AG20443 (cell line): ENCODE results near the gene TTPAL.
"Not testable (repeated sequence)": the region's sequence is repeated elsewhere in the genome, so short reads cannot be mapped to it uniquely, and the experiment has no call there.

Source experiments
- DNase-seq: peaks from one replicate; pipeline ENCODE4 v3.0.0; 2012; ENCODE audit warnings: low spot score, mixed read lengths

TTPAL gene

GRCh38 chr20:44468044-44468782 is 7.5 kb upstream of the TTPAL start:
- no peak for DNase-seq

GRCh38 chr20:44470327-44470726 is 5.3 kb upstream of the TTPAL start:
- no peak for DNase-seq

- DNase-seq = peak; percentile 56
These were observed 4.2 kb upstream of the TTPAL start for GRCh38 chr20:44471481-44471882.

- not testable (repeated sequence) for DNase-seq
These were observed 3.4 kb upstream of the TTPAL start for GRCh38 chr20:44472283-44472682.

GRCh38 chr20:44475372-44475693 is 341 bp upstream of the TTPAL start:
- DNase-seq = no peak

- no peak for DNase-seq
These were observed 1.5 kb downstream of the TTPAL start for GRCh38 chr20:44477151-44477550.

GRCh38 chr20:44478206-44478605 is 2.5 kb downstream of the TTPAL start:
- DNase-seq = no peak

GRCh38 chr20:44479643-44480042 is 4.0 kb downstream of the TTPAL start:
- DNase-seq = no peak

GRCh38 chr20:44480097-44480496 is 4.4 kb downstream of the TTPAL start:
- DNase-seq = no peak

- no peak for DNase-seq
These were observed 6.2 kb downstream of the TTPAL start for GRCh38 chr20:44481719-44482416.

- DNase-seq = no peak
These were observed 7.4 kb downstream of the TTPAL start for GRCh38 chr20:44483112-44483511.

- no peak for DNase-seq
These were observed 9.6 kb downstream of the TTPAL start for GRCh38 chr20:44485078-44485829.

- DNase-seq = no peak
These were observed 10.1 kb downstream of the TTPAL start for GRCh38 chr20:44485830-44486198.

- DNase-seq = no peak
These were observed 12.9 kb downstream of the TTPAL start for GRCh38 chr20:44488551-44488950.

- DNase-seq = no peak
These were observed 13.5 kb downstream of the TTPAL start for GRCh38 chr20:44489223-44489622.

- DNase-seq = no peak
These were observed 14.3 kb downstream of the TTPAL start for GRCh38 chr20:44489931-44490330.

- DNase-seq = peak; percentile 78
These were observed 16.1 kb downstream of the TTPAL start for GRCh38 chr20:44491635-44492395.

- peak; percentile 62 for DNase-seq
These were observed 18.6 kb downstream of the TTPAL start for GRCh38 chr20:44494266-44494665.

- DNase-seq = no peak
These were observed 19.0 kb downstream of the TTPAL start for GRCh38 chr20:44494681-44495080.

- no peak for DNase-seq
These were observed 19.6 kb downstream of the TTPAL start for GRCh38 chr20:44495257-44495656.

- peak; percentile 64 for DNase-seq
These were observed 20.3 kb downstream of the TTPAL start for GRCh38 chr20:44495802-44496481.

- DNase-seq = peak; percentile 49
These were observed 21.3 kb downstream of the TTPAL start for GRCh38 chr20:44496976-44497375.
